GM18861 (cell line): Measurements from ENCODE around the gene TMEM127.
"Not testable (repeated sequence)": the region's sequence is repeated elsewhere in the genome, so short reads cannot be mapped to it uniquely, and the experiment has no call there.

Source experiments
- ATAC-seq: cut with Tn5 transposase; IDR thresholded peaks from one replicate; pipeline ENCODE4 v1.9.1; 2021; ENCODE audit not compliant: unreplicated experiment

The TMEM127 gene

GRCh38 chr2:96264656-96265348 is 995 bp downstream of the TMEM127 start:
- no peak for ATAC-seq

- ATAC-seq, result no peak
Measured at GRCh38 chr2:96264086-96264485, 1.7 kb downstream of the TMEM127 start.

GRCh38 chr2:96262306-96262705 is 3.5 kb downstream of the TMEM127 start:
- ATAC-seq, result no peak

- ATAC-seq, result no peak
Measured at GRCh38 chr2:96261328-96262003, 4.3 kb downstream of the TMEM127 start.

GRCh38 chr2:96260387-96261260 is 5.2 kb downstream of the TMEM127 start:
- no peak for ATAC-seq

- no peak for ATAC-seq
Measured at GRCh38 chr2:96259497-96259921, 6.3 kb downstream of the TMEM127 start.

GRCh38 chr2:96258166-96259022 is 7.4 kb downstream of the TMEM127 start:
- no peak for ATAC-seq

- not testable (repeated sequence) for ATAC-seq
Measured at GRCh38 chr2:96257744-96258143, 8.1 kb downstream of the TMEM127 start.

GRCh38 chr2:96256611-96257113 is 9.1 kb downstream of the TMEM127 start:
- ATAC-seq, result no peak

- no peak for ATAC-seq
Measured at GRCh38 chr2:96254571-96254970, 11.2 kb downstream of the TMEM127 start.

GRCh38 chr2:96253006-96253405 is 12.8 kb downstream of the TMEM127 start:
- ATAC-seq, result no peak

- ATAC-seq, result no peak
Measured at GRCh38 chr2:96252526-96252925, 13.3 kb downstream of the TMEM127 start.

GRCh38 chr2:96251721-96252292 is 14.0 kb downstream of the TMEM127 start:
- ATAC-seq, result no peak

- ATAC-seq, result no peak
Measured at GRCh38 chr2:96250188-96250587, 15.6 kb downstream of the TMEM127 start.

GRCh38 chr2:96249654-96250053 is 16.1 kb downstream of the TMEM127 start:
- no peak for ATAC-seq

GRCh38 chr2:96248624-96249023 is 17.2 kb downstream of the TMEM127 start:
- ATAC-seq, result no peak

GRCh38 chr2:96247896-96248295 is 17.9 kb downstream of the TMEM127 start:
- ATAC-seq, result no peak

- no peak for ATAC-seq
Measured at GRCh38 chr2:96247009-96247408, 18.8 kb downstream of the TMEM127 start.

- ATAC-seq, result no peak
Measured at GRCh38 chr2:96245609-96246390, 20.0 kb downstream of the TMEM127 start.
